SIG-M5 treated with dmso at 0.1 percent for 504 hours (cell line): ENCODE measurements around the gene KRTAP10-2.
"Not testable (repeated sequence)": the region's sequence is repeated elsewhere in the genome, so short reads cannot be mapped to it uniquely, and the experiment has no call there.

Experiments
- DNase-seq: peaks from one replicate; lab custom pipeline; 2025; ENCODE audit not compliant: unreplicated experiment; lab: John Stamatoyannopoulos, UW

Gene KRTAP10-2

DNA sequence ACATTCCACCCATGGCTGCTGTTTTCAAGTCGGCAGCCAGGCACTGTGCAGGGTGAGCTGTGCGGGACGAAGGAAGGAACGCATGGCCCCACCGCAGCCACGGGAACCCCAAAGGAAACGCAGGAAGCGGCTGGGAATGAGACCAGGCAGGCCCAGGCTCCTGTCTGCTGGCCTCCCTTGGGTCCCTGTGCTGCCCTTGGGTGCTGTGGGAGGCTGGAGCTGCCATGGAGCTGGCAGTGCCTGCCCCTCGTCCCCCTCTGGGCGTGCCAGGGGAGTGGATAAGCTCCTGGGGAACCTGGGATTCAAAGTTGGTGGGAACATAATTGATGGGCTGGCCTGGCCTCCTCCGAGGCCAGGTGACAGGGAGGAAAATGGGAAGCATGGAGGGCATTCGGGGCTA is 17.0 kb upstream of the KRTAP10-2 start:
- no peak for DNase-seq

DNA sequence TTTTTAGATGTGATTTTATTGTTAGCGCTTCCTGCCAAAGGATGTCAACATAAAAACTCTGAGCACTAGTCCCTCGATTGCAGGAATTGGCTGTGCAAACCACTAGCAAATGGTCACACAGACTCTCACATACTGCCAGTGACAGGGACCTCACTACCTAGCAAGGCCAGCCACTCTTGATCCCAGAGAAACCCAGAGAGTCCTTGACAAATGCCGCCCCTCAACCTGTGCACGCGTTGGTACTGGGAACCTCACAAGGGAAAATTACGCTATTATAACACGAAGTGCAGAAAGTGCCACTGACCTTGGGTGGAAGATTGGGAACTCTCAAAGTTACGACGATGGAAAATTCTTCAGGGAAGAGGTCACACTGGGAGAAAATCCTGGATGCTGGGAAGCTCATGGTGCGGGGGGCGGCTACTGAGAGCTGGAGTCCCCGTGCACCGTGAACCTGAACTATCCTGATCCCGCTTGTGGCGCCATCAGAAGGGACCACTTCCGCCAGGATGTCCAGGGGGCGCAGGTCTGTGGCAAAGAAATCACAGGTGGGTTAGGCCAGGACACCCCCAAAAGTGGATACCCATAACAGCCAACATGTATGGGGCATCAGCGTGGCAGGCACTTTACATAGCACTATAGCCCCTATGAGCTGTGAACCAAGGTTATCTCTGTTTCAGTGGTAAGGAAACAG is 16.3 kb upstream of the KRTAP10-2 start:
- DNase-seq, result no peak

DNA sequence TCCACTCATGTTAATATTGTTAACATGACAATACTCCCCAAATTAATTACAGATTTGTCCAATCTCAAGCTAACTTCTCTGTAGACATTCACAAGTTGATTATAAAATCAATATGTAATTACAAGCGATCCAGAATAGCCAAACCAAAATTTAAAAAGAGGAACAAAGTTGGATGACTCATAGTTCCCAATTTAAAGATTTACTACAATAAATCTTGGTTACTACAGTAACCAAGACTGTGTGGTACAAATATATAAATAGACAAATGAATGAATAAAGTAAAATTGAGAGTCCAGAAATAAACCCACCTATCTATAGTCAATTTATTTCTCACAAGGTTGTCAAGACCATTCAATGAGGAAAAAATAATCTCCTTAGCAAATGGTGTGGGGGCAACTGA is 15.1 kb upstream of the KRTAP10-2 start:
- peak; percentile 62 for DNase-seq

DNA sequence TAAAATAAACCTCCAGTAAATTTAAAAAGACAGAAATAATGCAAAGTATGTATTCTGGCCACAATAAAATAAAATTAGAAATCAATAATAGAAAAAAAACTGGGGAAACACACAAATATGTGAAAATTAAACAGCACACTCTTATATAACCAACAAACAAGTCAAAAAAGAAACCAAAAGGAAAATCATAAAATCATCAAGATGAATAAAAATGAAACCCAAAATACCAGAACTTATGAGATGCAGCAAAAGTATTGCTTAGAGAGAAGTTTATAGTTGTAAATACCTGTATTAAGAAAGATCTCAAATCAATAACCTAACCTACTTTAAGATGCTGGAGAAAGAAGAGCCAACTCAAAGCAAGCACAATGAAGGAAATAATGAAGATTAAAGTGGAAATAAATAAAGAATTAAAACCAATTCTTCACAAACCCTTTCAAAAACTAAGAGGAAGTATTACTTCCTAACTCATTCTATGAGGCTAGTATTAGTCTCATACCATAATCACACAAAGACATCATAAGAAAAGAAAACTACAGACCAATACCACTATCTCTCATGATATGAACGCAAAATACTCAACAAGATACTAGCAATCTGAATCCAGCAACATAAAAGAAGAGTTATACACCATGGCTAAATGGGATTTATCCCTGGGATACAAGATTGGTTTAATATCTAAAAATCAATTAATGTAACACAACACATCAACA is 13.7 kb upstream of the KRTAP10-2 start:
- no peak for DNase-seq

DNA sequence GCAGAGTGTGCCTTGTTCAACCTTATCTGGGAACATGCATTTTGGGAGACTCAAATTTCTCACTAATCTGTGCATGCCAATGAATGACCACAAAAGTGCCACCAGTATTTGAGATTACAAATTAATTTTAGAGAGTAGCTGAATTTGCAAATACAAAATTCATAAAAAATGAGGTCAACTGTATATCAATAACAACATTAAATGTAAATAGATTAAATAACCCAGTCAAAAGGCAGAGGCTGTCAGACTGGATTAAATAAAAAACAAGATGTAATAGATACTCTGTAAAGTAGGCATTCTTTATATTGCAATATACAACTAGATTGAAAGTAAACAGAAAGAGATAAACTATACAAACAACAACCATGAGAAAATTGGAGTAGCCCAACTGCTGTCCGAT is 12.8 kb upstream of the KRTAP10-2 start:
- no peak for DNase-seq

DNA sequence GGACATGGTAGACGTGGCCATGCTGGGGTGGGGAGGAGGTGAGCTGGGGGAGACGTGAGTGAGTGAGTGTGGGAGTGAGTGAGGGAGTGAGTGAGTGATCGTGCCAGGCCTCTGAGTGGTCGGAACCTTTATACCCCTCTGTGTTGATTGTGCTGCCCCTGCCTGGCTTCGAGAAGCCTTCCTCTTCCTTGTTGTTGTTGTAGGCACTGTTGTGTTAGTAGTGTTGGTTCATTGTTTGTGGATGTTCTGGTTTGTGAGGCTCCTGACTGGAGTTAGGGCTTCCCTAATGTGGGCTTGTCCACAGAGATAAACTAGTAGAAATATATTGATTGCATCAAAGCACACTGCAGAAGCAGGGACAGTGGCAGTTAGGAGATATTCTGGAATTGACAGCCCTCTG is 7.4 kb upstream of the KRTAP10-2 start, which contains the start of gene KRTAP10-3:
KRTAP10-3 (minus strand) TSS at position 101 of the 400 bp plus-strand sequence; CDS start at position 21, 80 bp downstream.
- DNase-seq, result no peak

- not testable (repeated sequence) for DNase-seq
Measured at GRCh38 chr21:44558329-44558675, 7.0 kb upstream of the KRTAP10-2 start.

DNA sequence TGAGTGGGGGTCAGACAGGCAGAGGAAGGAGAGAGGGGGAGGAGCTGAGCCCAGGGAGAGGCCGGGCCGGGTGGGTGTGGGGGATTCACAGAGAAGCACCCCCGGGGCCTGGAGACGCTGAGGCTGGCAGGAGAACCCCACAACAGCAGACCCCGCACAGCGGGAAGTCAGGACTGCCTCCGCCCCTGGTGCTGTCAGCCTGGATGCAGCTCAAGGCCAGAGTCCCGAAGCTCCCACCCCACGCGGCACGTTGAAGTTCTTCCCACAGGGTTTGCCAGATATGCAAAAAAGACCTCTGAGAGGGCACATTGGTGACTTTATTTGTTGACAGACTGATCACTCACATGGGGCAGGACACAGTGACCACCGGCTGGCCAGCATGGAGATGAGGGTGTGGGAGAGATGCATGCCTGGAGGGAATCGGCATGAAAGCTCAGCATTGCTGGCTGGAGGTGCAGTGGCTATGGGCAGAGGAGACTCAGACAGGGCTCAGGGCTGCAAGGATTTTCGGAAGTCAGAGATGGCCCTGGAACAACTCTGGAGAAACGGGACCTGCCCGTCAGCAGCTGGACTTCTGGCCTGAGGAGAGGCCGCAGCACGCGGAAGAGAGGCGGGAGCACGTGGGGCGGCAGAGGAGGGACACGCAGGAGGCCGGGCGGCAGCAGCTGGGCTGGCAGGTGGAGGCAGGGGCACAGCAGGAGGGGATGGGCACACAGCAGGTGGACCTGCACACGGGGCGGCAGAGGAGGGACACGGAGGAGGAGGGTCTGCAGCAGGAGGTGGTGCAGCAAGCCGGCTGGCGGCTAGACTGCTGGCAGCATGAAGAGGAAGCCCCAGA is 6.4 kb upstream of the KRTAP10-2 start:
- DNase-seq, result no peak

DNA sequence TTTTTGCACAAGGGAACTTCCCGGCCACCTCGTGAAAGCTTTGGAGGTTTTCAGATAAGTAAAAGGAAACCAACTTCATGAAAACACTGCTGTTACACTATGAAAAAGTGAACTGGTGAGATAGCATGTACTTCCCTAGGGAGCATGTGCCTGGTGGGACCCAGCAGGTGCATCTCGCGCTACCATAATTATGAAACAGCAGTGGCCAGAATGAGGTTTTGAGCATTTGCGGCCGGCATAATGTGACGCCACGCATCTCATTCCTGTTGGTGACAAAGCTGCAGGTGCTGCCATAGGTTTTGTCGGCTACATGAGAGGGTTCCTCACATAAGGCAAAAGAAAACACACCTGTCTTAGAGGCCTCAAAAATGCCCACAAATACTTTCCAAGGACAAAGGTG is 5.6 kb upstream of the KRTAP10-2 start:
- DNase-seq, result no peak

GRCh38 chr21:44555200-44555875 is 4.0 kb upstream of the KRTAP10-2 start:
- DNase-seq, result no peak

DNA sequence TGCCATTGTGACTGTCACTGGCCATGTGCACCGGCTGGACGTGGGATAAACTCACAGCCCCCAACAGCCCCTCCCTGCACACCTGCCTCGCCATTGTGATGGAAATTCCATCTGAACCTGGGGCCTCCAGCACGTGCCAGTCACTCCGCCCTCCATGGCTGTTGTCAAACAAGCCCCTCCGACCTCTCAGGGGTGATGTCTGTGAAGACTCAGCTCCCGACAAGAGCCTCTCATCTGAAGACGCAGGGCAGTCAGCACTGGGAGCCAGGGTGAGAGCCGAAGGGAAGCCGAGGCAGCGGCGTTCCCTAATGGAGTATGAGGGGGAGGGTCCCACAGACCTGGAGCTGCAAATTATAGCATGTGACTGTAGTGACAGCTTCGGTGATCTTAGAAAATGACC is 1.4 kb upstream of the KRTAP10-2 start:
- DNase-seq, result no peak

GRCh38 chr21:44552136-44552535 is 831 bp upstream of the KRTAP10-2 start:
- no peak for DNase-seq

DNA sequence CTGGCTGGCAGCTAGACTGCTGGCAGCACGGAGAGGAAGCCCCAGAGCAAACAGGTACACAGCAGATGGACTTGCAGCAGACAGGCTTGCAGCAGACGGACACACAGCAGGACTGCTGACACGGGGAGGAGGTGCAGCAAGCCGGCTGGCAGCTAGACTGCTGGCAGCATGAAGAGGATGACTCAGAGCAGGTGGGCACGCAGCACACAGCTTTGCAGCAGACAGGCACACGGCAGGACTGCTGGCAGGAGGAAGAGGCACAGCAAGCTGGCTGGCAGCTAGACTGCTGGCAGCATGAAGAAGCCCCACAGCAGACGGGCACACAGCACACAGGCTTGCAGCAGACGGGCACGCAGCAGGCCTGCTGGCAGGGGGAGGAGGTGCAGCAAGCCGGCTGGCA is 498 bp downstream of the KRTAP10-2 start:
- DNase-seq, result no peak

DNA sequence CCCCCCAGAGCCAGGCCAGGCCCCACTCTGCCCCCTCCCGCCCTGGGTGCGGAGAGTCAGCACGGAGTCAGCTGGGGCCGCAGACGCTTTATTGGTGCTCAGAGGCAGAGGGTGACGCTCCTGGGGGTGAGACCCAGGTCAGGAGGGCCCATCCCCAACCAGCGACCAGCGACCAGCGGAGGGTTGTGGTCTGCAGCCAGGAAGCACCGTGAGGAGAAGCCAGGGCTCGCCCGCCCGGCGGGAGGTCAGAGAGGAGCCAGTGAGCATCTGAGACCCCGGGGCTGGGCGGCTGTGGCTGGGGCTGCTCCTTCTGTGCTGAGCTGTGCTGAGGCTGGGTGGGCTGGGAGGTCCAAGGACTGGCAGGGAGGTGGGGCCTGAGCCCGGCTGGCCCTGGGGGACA is 1.0 kb downstream of the KRTAP10-2 start:
- not testable (repeated sequence) for DNase-seq

DNA sequence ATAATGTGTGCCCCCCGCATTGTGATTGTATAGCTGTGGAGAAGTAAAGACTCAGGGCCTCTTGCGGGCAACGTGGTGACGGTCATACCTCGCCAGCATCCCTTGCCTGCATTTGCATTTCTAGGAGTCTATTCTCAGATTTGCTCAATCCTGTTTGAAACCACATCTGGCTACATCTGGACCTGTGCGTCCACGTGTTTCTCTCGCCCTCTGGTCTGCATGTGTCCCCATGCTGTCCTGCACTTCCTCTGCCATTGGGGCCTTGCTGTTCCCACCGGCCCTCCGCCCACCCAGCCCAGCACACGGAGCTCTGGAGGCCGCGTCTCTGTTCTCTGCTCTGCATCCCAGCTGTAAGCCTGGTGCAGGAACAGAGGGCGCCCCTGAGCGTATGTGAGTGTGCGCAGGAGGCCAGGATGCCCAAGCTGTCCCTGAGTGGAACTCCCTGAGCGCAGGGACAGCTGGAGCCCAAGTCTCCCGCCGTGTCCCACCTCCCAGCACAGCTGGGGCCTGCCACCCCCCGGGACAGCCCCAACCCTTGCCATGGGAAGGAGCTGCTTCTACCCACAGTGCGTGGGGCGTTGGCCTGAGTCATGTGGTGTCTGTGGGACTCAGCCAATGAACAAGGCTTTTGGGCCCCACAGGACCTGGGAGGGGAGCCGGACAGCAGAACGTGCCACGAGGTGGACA is 1.6 kb downstream of the KRTAP10-2 start:
- no peak for DNase-seq

DNA sequence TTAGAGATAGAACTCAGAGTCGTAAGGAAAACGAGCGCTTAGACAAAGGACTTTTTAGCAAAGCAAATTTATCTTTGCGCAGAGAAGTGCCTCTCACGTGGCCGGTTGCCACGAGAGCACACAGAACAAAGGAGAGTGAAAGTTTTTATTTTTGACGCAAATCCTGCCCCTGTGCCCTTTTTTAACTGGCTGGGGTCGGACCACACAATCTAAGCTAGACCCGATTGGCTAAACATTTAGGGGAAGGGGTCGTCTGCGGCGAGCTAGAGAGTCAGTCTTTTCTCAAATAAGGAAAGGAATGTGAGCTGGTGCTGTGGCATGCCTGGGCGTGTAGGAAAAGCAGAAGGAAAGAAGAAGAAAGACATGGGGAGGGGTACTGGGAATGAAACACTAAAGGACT is 2.4 kb downstream of the KRTAP10-2 start:
- no peak for DNase-seq

DNA sequence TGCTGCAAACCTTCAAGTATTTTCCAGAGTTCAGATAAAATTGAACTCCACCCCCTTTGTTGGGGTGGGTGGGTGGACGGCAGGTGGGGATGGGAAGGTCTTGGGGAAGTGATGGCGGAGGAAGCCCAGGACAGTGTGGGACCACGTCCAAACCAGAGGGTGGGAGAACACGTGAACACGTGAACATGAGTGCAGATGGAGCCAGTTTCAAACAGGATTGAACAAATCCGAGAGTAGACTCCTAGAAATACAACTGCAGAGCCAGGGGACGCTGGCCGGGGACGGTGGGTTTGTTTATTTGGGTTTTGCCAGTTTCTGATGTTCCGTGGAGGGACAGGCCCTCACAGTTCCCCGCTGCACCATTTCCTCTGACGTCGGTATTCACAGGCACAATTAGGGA is 2.9 kb downstream of the KRTAP10-2 start:
- DNase-seq, result no peak

GRCh38 chr21:44547656-44548331 is 3.5 kb downstream of the KRTAP10-2 start:
- DNase-seq, result no peak

GRCh38 chr21:44544566-44544965 is 6.7 kb downstream of the KRTAP10-2 start:
- no peak for DNase-seq

DNA sequence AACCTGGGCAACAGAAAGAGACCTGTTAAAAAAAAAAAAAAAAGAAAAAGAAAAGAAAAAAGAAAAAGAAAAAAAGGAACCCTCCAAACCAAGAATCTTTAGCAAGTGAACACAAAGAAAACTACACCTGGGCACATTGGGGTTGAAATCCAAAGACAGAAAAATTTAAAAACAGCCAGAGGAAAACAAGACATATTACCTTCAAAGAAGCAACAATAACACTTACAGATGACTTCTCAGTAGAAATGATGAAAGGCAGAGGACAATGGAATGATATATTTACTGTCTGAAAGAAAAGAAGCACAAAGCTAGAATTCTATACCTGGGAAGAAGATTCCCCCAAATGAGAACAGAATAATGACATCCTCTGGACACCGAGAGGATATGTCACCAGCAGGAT is 8.6 kb downstream of the KRTAP10-2 start:
- DNase-seq, result no peak
